Activated CD4-positive, alpha-beta memory T cell treated with anti-CD3 and anti-CD28 coated beads for 36 hours (primary cell): Measurements from ENCODE around the gene DOK7. TPM values are rescaled to one million over a fixed set of nuclear protein-coding genes. Genes with fewer than 3 reads are reported as not detected.
A peak's percentile ranks its signal among the peaks of the same experiment; 100 is the strongest.

ENCODE experiments used
- CTCF ChIA-PET: fragments of 350-600 bp; sonication (Branson Sonifier 250); formaldehyde crosslinking; loops from one replicate; lab custom pipeline; 2021; ENCODE audit warnings: antibody characterized with exemption, inconsistent platforms; lab: Charles Lee
- POLR2A ChIA-PET: fragments of 350-600 bp; sonication (Branson Sonifier 250); formaldehyde crosslinking; loops from one replicate; lab custom pipeline; 2021; ENCODE audit warnings: antibody characterized with exemption; lab: Charles Lee
- DNase-seq: peaks from one replicate; pipeline ENCODE4 v3.0.0-alpha.2; 2020
- H3K27ac Mint-ChIP-seq: one replicate; pipeline ENCODE4 v1.8.0; 2021; ENCODE audit warnings: mixed read lengths
- H3K27me3 Mint-ChIP-seq: one replicate; pipeline ENCODE4 v1.8.0; 2021; ENCODE audit warnings: mixed read lengths
- H3K36me3 Mint-ChIP-seq: one replicate; pipeline ENCODE4 v1.8.0; 2021; ENCODE audit warnings: mixed read lengths
- H3K4me1 Mint-ChIP-seq: one replicate; pipeline ENCODE4 v1.8.0; 2021; ENCODE audit warnings: low read depth, mixed read lengths
- H3K4me3 Mint-ChIP-seq: one replicate; pipeline ENCODE4 v1.8.0; 2021; ENCODE audit warnings: mild to moderate bottlenecking, mixed read lengths
- H3K9me3 Mint-ChIP-seq: one replicate; pipeline ENCODE4 v1.8.0; 2021; ENCODE audit warnings: mixed read lengths
- intact Hi-C: fragments of 100-400 bp; cut with micrococcal nuclease; formaldehyde crosslinking; loops from one replicate; pipeline ENCODE4 v1.15.1; 2023
- total RNA-seq, 2 experiments: library from RNA; stranded (reverse); gene quantifications; one replicate each; pipeline ENCODE4 v1.2.3, GENCODE V29; 2021

Gene DOK7
- total RNA-seq, 2 experiments from 2014 or later: not detected

DNA sequence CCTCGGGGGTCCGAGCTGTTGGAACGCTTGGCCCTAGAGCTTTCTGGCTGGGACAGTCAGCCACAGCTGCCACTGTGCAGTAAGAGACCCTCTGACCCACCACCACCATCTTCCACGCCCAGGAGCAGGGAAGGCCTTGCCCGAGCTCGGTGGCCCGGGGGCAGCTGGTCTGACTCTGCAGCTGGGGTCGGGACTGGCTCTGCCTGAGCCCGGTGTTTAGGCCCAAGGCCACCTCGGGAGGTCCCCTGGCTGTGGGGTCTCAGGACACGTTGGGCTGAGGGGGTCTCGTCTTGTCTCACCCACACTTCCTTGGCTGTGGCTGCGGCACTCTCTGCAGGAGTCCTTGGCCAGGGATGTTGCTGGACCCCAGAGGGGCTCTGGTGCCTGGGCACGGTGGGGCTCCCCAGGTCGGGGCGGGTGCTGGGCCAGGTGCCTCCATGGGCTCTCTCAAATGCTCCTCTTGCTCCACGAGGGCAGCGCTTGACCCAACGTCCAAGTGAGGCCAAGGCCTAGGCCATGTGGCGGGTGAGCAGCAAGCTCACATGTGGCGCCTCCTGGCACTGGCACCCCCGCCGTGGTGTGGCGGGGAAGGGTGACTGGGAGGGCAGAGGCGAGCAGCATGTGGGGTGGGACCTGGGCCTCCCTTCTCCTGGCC, 22.9 kb downstream of the DOK7 start:
- Mint-ChIP-seq H3K27ac (no peak overlapping the region), H3K4me3 (no peak overlapping the region), H3K36me3 (no peaks in the 10 kb centered on the region), H3K4me1 (peaks cover 2% of the 10 kb centered on the region), H3K9me3 (no peaks in the 10 kb centered on the region), H3K27me3 (peaks cover 18% of the 10 kb centered on the region)
- POLR2A ChIA-PET: no interaction called here
- intact Hi-C loops: no loop called here
- DNase-seq: no peak
- CTCF ChIA-PET: no interaction called here

DNA sequence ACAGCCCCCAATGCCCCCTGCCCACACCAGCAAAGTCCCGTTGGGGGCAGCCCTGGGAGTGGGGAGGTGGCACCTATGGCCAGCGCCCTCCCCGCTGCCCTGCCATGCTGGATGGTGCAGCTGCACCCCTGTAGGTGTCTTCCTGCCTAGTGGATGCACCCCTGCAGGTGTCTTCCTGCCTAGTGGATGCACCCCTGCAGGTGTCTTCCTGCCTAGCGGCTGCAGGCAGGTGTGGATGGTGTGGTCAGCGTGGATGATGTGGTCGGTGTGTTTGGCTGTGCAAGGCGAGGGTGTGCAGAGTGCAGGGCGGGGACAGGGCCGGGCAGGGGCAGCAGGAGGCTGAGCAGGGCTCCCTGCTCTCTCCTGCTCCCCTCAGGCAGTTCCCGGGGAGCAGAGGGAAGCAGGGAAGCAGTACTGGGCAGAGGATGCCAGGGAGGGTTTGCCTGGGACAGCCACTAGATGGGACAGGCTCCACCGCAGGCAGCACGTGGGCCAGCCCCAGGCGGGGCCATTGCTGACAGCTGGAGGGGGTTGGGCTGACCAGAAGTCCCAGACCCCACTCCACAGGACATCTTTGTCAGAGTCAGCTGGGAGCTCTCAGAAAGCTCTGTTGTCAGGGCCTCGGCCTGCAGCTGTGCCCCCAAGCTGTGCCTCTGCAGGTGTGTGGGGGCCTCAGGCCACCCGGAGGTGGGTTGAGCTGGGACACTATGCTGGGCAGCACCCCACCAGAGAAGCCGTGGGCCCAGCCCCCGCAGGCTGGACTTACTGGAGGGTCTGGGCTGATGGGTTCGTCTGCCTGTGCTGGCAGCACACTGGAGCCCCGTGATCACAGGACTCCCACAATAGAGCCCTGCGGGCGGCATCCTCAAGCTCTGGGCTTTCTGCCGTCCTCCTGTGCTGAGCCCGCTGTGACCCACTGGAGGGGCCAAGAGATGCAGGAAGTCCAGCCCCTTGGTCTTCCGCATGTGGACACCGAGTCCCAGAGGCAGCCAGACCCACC, 23.7 kb downstream of the DOK7 start:
- Mint-ChIP-seq H3K27me3 (peaks cover 18% of the 10 kb centered on the region), H3K36me3 (no peaks in the 10 kb centered on the region), H3K27ac (no peak overlapping the region), H3K4me3 (no peak overlapping the region), H3K9me3 (no peaks in the 10 kb centered on the region), H3K4me1 (peaks cover 2% of the 10 kb centered on the region)
- DNase-seq: no peak
- ChIA-PET POLR2A (no interaction called here), CTCF (no interaction called here)
- intact Hi-C loops: no loop called here

DNA sequence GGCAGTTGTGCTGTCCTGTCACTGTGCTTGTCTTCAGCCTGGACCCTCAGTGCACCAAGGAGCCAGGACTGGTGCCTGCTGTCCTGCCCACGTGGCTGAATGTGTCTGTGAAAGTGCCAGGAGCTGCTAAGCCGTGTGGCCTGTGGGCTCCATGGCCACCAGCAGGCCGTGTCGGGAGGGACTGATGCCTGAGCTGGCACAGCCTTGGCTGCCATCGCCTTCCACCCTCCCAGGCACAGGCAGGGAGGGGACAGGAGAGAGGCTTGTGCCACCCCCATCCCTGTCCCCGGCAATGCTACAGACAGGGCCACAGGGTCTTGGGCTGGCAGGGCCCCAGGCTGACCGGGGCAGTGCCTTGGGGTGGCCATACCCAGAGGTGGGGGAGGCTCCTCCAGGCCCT, 24.8 kb downstream of the DOK7 start:
- Mint-ChIP-seq H3K4me3 (no peak overlapping the region), H3K27me3 (peaks cover 22% of the 10 kb centered on the region), H3K9me3 (no peaks in the 10 kb centered on the region), H3K27ac (no peak overlapping the region), H3K4me1 (peaks cover 2% of the 10 kb centered on the region), H3K36me3 (no peaks in the 10 kb centered on the region)
- POLR2A ChIA-PET: interaction anchor here (0.6 kb wide), 1 partner anchor 599 kb away, joined by 3 read pairs; no protein-coding TSS in a partner anchor
- no peak for DNase-seq
- CTCF ChIA-PET: interaction anchor here (0.6 kb wide), 1 partner anchor 1065 kb away, joined by 3 read pairs; no protein-coding TSS in a partner anchor
- intact Hi-C loops: no loop called here

DNA sequence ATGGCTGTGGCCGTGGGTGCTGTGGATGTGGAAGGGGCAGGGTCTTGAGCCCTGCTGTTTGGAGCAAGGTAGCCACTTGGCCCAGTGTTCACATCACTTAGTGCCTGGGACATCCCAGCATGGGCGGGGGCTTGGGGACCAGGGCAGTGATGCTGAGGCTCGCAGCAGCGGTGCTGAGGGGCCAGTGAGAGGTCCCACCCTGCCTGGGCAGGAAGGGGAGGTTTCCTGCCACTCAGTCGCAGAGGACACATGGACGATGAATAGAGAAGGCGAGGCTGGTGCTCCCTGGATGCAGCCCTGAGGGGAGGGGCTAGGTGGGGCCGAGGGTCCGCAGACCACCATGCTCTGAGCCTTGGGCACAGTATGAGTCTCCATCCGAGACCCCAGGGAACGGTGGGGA, 25.7 kb downstream of the DOK7 start:
- ChIA-PET POLR2A (no interaction called here), CTCF (no interaction called here)
- Mint-ChIP-seq H3K4me1 (peaks cover 2% of the 10 kb centered on the region), H3K4me3 (no peak overlapping the region), H3K27me3 (peaks cover 22% of the 10 kb centered on the region), H3K9me3 (no peaks in the 10 kb centered on the region), H3K36me3 (no peaks in the 10 kb centered on the region), H3K27ac (no peak overlapping the region)
- intact Hi-C loops: no loop called here
- DNase-seq: no peak

DNA sequence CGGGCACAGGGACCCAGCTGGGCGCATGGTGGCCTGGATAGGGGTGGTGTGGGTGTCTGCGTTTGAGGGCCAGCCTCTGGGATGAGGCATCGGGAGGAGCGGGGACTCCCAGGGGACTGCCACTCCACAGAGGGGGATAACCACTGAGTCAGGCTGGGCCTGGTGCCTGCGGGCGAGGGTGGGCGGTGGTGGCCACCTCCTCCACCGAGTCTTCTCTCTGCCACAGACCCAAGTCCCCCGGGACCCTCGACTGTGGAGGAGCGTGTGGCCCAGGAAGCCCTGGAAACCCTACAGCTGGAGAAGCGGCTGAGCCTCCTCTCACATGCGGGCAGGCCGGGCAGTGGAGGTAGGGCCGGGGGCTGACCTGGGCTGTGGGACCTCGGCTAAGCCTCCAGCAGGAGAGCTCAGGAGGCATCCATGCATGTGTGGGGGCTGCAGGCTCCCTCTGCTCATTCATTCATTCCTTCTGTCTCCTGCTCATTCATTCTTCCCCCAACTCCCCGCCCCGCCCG, 26.4 kb downstream of the DOK7 start:
- H3K27ac Mint-ChIP-seq: no peak overlapping the region
- no peaks in the 10 kb centered on the region for H3K9me3 Mint-ChIP-seq
- peaks cover 2% of the 10 kb centered on the region for H3K4me1 Mint-ChIP-seq
- no peak overlapping the region for H3K4me3 Mint-ChIP-seq
- intact Hi-C loops: no loop called here
- ChIA-PET CTCF (no interaction called here), POLR2A (no interaction called here)
- peak; percentile 31 for DNase-seq
- H3K27me3 Mint-ChIP-seq: peaks cover 22% of the 10 kb centered on the region
- H3K36me3 Mint-ChIP-seq: no peaks in the 10 kb centered on the region

DNA sequence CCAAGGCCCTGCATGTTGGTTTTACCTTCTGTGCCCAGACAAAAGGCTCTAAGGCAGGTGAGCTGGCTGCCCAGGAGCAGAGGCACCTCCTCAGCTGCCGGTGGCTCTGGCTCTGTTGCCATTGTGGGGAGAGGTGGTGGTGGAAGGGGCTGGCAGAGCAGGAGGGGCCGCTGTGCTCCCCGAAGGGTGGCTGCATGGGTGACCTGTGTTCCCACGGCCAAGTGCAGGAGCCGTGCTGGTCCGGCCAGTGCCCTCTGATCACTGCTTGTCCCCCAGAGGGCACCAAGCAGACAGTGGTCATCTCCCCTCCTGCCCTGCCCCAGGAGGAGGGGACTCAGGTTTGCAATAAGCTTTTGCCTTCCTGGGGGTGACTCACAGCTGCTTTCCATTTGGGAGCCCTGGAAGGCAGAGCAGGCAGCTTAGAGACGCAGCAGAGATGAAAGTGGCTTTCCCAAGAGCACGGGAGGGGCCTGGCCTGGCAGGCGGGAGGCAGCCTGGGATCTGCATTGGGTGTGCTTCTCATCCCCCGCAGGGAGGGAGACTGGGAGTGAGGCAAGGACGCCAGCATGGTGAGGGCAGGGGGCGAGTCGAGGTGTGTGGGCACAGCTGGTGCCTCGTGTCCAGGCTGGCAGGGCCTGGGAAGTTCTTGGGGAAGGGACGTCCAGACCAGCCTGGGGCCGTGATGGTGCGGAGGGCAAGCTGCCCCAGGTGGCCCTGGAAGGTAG, 28.7 kb downstream of the DOK7 start:
- CTCF ChIA-PET: interaction anchor here (1.8 kb wide), 1 partner anchor 11 kb away, joined by 6 read pairs; no protein-coding TSS in a partner anchor
- H3K27ac Mint-ChIP-seq: no peak overlapping the region

DNA sequence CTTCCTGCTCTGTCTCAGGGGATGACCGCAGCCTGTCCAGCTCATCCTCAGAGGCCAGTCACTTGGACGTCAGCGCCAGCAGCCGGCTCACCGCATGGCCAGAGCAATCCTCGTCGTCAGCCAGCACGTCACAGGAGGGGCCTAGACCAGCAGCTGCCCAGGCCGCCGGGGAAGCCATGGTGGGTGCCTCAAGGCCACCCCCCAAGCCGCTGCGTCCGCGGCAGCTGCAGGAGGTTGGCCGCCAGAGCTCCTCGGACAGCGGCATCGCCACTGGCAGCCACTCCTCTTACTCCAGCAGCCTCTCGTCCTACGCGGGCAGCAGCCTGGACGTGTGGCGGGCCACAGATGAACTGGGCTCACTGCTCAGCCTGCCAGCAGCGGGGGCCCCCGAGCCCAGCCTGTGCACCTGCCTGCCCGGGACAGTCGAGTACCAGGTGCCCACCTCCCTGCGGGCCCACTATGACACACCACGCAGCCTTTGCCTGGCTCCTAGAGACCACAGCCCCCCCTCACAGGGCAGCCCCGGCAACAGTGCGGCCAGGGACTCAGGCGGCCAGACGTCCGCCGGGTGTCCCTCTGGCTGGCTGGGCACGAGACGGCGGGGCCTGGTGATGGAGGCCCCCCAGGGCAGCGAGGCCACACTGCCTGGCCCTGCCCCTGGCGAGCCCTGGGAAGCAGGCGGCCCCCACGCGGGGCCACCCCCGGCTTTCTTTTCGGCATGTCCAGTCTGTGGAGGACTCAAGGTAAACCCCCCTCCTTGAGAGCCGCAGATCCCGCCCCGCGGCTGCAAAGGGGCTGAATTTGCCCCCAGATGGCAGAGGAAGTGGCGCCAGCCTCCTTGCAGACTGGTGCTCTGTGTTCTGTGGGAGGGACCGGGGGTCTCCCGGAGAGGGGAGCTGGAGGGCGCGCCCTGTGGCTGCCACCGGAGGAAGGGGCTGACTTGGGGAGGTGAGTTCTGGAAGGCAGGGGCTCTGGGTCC, 29.9 kb downstream of the DOK7 start:
- ChIA-PET POLR2A (no interaction called here), CTCF (interaction anchor here (1.2 to 1.8 kb wide), 2 partner anchors 12 kb away, joined by 3 to 6 read pairs; no protein-coding TSS in a partner anchor)
- DNase-seq: no peak
- no peaks in the 10 kb centered on the region for H3K36me3 Mint-ChIP-seq
- peaks cover 26% of the 10 kb centered on the region for H3K27me3 Mint-ChIP-seq
- no peaks in the 10 kb centered on the region for H3K9me3 Mint-ChIP-seq
- H3K27ac Mint-ChIP-seq: no peak overlapping the region
- H3K4me1 Mint-ChIP-seq: no peaks in the 10 kb centered on the region
- intact Hi-C loops: no loop called here
- no peak overlapping the region for H3K4me3 Mint-ChIP-seq

More for the DNA sequence above, 28.7 kb downstream of the DOK7 start:
- DNase-seq: no peak
- POLR2A ChIA-PET: no interaction called here
- intact Hi-C loops: no loop called here
- no peaks in the 10 kb centered on the region for H3K36me3 Mint-ChIP-seq
- H3K27me3 Mint-ChIP-seq: peaks cover 25% of the 10 kb centered on the region
- no peak overlapping the region for H3K4me3 Mint-ChIP-seq
- no peaks in the 10 kb centered on the region for H3K4me1 Mint-ChIP-seq
- no peaks in the 10 kb centered on the region for H3K9me3 Mint-ChIP-seq

DNA sequence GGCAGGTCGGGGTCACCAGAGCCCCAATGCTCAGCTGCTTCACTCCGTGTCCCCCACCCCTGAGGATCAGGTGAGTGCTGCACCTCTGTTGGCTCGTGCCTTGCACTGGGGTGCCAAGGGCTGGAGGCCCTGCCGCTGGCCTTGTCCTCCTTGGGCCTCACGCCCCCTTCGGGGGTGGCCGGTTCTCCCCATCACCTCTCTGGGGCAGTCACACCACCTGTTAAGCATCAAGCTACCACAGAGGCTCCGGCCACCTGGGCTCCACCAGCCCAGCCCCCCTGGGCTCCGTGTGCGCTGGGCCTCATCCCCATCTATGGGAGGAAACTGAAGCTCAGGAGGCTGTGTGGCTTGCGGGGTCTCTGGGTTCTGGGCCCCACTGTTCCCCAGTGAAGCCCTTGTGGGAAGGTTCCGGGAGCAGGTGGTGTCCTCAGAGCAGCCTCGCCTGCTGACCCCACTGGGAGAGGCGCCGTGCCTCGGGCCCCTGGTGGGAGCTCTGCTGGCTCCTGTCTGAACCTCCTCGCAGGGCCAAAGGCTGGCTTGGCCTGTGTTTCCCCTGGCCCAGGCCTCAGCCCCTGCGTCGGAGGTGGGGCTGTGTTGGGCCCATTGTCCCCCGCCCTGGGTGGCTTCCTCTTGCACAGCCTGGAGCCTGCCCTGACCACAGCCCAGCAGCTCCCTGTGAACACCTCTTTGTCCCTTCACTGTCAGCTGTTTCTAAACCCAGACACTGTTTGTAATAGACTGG, 30.8 kb downstream of the DOK7 start:
- H3K27me3 Mint-ChIP-seq: peaks cover 22% of the 10 kb centered on the region
- ChIA-PET POLR2A (no interaction called here), CTCF (interaction anchor here (1.2 kb wide), 1 partner anchor 13 kb away, joined by 3 read pairs; no protein-coding TSS in a partner anchor)
- H3K4me3 Mint-ChIP-seq: no peak overlapping the region
- intact Hi-C loops: no loop called here
- DNase-seq: no peak
- no peaks in the 10 kb centered on the region for H3K36me3 Mint-ChIP-seq
- no peaks in the 10 kb centered on the region for H3K9me3 Mint-ChIP-seq
- H3K27ac Mint-ChIP-seq: no peak overlapping the region
- no peaks in the 10 kb centered on the region for H3K4me1 Mint-ChIP-seq

DNA sequence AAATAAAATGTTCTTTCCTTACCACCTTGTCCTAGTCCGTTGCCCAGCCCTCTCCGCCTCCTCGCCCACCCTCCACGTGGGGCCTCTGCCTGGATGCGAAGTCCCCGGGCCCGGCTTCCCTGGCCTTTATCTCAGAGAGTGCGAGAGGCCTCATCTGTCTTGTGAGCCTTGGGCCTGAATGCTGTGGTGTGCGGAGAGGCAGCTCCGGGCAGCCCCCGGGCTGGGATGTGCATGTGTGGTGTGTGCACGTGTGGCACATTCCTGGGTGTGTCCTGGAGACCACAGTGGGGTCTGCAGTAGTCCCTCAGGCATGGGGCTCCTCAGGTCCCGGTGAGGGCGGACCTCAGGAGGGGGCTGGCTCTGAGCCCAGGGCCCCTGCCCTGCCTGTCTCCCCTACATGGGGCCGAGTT, 31.4 kb downstream of the DOK7 start:
- Mint-ChIP-seq H3K36me3 (no peaks in the 10 kb centered on the region), H3K4me1 (no peaks in the 10 kb centered on the region), H3K27ac (no peak overlapping the region), H3K4me3 (no peak overlapping the region), H3K27me3 (peaks cover 20% of the 10 kb centered on the region), H3K9me3 (no peaks in the 10 kb centered on the region)
- DNase-seq: no peak
- ChIA-PET POLR2A (no interaction called here), CTCF (interaction anchor here (1.2 kb wide), 1 partner anchor 13 kb away, joined by 3 read pairs; no protein-coding TSS in a partner anchor)
- intact Hi-C loops: no loop called here

DNA sequence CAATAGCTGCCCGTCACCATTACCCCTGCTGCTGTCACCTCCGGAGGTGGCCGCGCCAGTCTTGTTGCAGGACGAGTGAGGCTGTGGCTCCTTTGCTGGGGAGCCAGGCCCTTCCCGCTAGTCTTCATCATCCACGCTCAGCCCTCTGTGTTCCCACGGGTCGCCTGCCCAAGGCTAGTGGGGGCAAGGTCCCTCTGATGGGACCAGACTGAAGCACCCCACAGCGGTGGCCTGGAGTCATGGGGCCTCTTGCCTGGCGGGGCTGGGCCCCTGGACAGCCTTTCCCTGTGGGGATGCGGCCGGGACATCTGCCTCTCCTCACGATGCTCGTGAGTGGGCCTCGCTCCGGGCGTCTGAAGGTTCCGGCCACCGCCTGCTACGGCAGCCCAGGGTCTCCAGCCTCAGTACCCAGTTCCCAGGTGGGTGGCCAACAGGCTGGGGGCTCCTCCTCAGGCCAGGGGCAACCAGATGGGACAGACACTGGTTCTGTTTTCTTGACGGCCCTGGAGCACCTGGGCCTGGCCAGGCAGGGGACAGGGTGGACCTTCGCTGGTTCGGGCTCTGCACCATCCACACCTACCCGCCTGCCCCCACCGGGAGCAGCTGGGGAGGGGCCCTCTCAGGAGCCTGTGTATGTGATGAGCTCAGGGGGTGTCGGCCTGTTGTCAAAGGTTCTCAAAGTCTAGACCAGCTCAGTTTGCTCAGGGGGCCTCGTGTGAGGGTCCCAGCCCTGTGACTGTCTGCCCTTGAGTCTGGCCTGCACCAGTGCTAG, 32.3 kb downstream of the DOK7 start:
- no peak for DNase-seq
- no peaks in the 10 kb centered on the region for H3K4me1 Mint-ChIP-seq
- ChIA-PET POLR2A (no interaction called here), CTCF (interaction anchor here (1.0 kb wide), 1 partner anchor 15 kb away, joined by 5 read pairs; no protein-coding TSS in a partner anchor)
- intact Hi-C loops: no loop called here
- H3K4me3 Mint-ChIP-seq: no peak overlapping the region
- no peak overlapping the region for H3K27ac Mint-ChIP-seq
- H3K36me3 Mint-ChIP-seq: no peaks in the 10 kb centered on the region
- peaks cover 20% of the 10 kb centered on the region for H3K27me3 Mint-ChIP-seq
- H3K9me3 Mint-ChIP-seq: no peaks in the 10 kb centered on the region
